ENCODE measurements around the gene DCAF11. TPM values are rescaled to one million over a fixed set of nuclear protein-coding genes. Genes with fewer than 3 reads are reported as not detected.

Gene DCAF11
- total RNA-seq, 2 experiments from 2014 or later, result 106 to 116 TPM

GRCh38 chr14:24117179-24117578 lies 2.6 kb downstream of the DCAF11 start:
- no peak overlapping the region for H3K4me3 Mint-ChIP-seq
- ChIA-PET POLR2A (no interaction called here), CTCF (interaction anchor here (0.6 to 2.4 kb wide), 6 partner anchors 8 to 44 kb away, joined by 3 to 12 read pairs (median 4); partner anchors contain the start of gene IRF9)
- H3K9me3 Mint-ChIP-seq, result no peaks in the 10 kb centered on the region
- DNase-seq, result no peak
- no peaks in the 10 kb centered on the region for H3K27me3 Mint-ChIP-seq
- peaks cover 62% of the 10 kb centered on the region for H3K36me3 Mint-ChIP-seq (ENCODE audit: low read depth)
- peaks cover 41% of the 10 kb centered on the region for H3K4me1 Mint-ChIP-seq
- H3K27ac Mint-ChIP-seq, result no peak overlapping the region

GRCh38 chr14:24119691-24120090 lies 5.1 kb downstream of the DCAF11 start:
- Mint-ChIP-seq H3K36me3 (ENCODE audit: low read depth) (peaks cover 73% of the 10 kb centered on the region), H3K4me1 (peaks cover 40% of the 10 kb centered on the region), H3K9me3 (no peaks in the 10 kb centered on the region), H3K27ac (no peak overlapping the region), H3K4me3 (no peak overlapping the region), H3K27me3 (no peaks in the 10 kb centered on the region)
- DNase-seq, result no peak
- CTCF ChIA-PET, result interaction anchor here (1.5 to 3.2 kb wide), 2 partner anchors 11 to 17 kb away, joined by 5 to 12 read pairs; partner anchors contain the start of gene PSME1
- POLR2A ChIA-PET, result no interaction called here

GRCh38 chr14:24121210-24121609 lies 6.6 kb downstream of the DCAF11 start:
- Mint-ChIP-seq H3K36me3 (ENCODE audit: low read depth) (peaks cover 63% of the 10 kb centered on the region), H3K9me3 (no peaks in the 10 kb centered on the region), H3K4me1 (peaks cover 29% of the 10 kb centered on the region), H3K4me3 (no peak overlapping the region), H3K27me3 (no peaks in the 10 kb centered on the region), H3K27ac (no peak overlapping the region)
- DNase-seq, result no peak
- ChIA-PET POLR2A (no interaction called here), CTCF (interaction anchor here (1.2 kb wide), 1 partner anchor 12 kb away, joined by 4 read pairs; no protein-coding TSS in a partner anchor)

DNA sequence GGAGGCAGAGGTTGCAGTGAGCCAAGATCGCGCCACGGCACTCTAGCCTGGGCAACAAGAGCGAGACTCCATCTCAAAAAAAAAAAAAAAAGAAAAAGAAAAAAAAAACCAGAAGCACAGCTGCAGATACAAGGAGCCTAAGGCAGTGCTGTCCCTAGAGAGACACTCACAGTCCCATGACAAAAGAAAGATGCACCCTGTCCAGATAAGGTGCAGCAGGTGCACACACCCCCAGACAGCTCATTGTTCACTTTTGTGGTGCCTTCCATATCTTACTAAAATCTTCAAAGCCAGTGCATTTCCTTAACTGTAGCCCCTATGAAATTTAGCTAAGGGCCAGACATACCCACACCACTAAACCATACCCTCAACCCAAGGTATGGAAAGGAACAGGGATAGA lies 7.8 kb downstream of the DCAF11 start:
- no peak for DNase-seq
- peaks cover 18% of the 10 kb centered on the region for H3K4me1 Mint-ChIP-seq
- peaks cover 54% of the 10 kb centered on the region for H3K36me3 Mint-ChIP-seq (ENCODE audit: low read depth)
- H3K27ac Mint-ChIP-seq, result no peak overlapping the region
- H3K27me3 Mint-ChIP-seq, result no peaks in the 10 kb centered on the region
- ChIA-PET POLR2A (interaction anchor here (0.6 kb wide), 1 partner anchor 18 kb away, joined by 3 read pairs; no protein-coding TSS in a partner anchor), CTCF (interaction anchor here (0.6 to 1.1 kb wide), 4 partner anchors 13 to 185 kb away, joined by 3 to 4 read pairs (median 4); partner anchors contain the start of gene PSME1)
- H3K9me3 Mint-ChIP-seq, result no peaks in the 10 kb centered on the region
- no peak overlapping the region for H3K4me3 Mint-ChIP-seq

GRCh38 chr14:24122898-24123297 lies 8.3 kb downstream of the DCAF11 start:
- POLR2A ChIA-PET, result interaction anchor here (0.6 kb wide), 1 partner anchor 19 kb away, joined by 3 read pairs; no protein-coding TSS in a partner anchor
- Mint-ChIP-seq H3K4me1 (peaks cover 15% of the 10 kb centered on the region), H3K9me3 (no peaks in the 10 kb centered on the region), H3K27me3 (no peaks in the 10 kb centered on the region), H3K36me3 (ENCODE audit: low read depth) (peaks cover 49% of the 10 kb centered on the region), H3K4me3 (no peak overlapping the region), H3K27ac (no peak overlapping the region)
- CTCF ChIA-PET, result no interaction called here
- no peak for DNase-seq

DNA sequence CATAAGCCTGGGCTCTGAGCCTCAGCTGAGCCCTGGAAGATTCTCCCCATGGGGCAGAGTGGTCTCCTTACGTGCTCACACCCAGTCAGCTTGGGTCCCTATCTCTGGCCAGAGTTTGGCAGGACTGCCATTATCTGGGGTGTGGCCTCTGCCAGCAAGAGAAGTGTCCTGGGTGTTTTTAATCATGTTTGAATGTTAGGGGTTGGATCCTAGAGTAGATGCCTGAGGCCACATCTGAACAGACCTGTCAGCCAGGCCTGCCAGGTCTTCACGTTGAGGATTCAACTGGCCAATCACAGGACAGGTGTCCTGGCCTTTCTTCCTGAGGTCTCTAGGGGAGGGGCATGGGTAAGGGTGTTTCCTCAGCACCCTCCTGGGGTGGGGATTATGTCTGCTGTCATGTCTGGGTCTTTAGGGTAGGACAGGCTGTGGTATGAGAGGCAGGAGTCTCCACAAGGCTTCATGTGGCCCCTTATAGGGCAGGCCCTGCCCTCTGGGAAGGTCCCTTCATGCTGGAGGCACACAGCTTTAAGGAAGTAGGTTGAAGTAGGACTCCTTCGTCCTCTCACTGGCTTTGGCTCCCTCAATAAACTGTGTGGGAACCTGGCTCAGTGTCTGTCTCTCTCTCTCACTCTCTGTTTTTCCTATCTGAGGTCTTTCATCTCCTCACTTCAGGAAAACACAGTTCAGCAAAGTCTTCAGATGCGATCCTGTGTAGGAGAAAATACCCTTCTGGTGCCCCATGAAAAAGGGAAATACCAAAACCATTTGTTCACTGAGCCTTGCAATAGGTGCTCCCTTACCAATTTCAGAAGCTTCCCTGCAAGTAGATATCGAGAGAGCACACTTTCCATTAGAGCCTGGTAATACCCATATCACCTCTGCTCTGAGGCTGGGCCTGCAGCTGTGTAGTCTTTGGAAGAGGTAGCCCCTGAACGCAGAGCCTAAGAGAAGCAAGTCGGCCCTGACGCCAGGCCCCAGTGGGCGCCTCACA lies 9.1 kb downstream of the DCAF11 start:
- no peak overlapping the region for H3K27ac Mint-ChIP-seq
- ChIA-PET POLR2A (no interaction called here), CTCF (interaction anchor here (0.6 to 2.3 kb wide), 2 partner anchors 14 to 70 kb away, joined by 3 to 7 read pairs; no protein-coding TSS in a partner anchor)
- H3K4me1 Mint-ChIP-seq, result peaks cover 9% of the 10 kb centered on the region
- peaks cover 41% of the 10 kb centered on the region for H3K36me3 Mint-ChIP-seq (ENCODE audit: low read depth)
- no peaks in the 10 kb centered on the region for H3K27me3 Mint-ChIP-seq
- no peaks in the 10 kb centered on the region for H3K9me3 Mint-ChIP-seq
- H3K4me3 Mint-ChIP-seq, result no peak overlapping the region
- no peak for DNase-seq

DNA sequence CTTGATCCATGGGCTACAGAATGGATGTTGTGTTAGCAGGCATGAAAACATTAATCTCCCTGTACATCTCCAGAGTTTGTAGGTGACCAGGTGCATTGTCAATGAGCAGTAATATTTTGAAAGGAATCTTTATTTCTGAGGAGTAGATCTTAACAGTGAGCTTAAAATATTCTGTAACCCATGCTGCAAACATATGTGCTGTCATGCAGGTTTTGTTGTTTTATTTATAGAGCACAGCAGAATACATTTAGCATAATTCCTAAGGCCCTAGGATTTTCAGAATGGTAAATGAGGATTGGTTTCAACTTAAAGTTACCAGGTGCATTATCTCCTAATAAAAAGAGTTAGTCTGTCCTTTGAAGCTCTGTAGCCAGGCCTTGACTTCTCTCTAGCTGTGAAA lies 12.4 kb downstream of the DCAF11 start:
- H3K27me3 Mint-ChIP-seq, result no peaks in the 10 kb centered on the region
- DNase-seq, result no peak
- no peaks in the 10 kb centered on the region for H3K9me3 Mint-ChIP-seq
- H3K4me1 Mint-ChIP-seq, result peaks cover 11% of the 10 kb centered on the region
- no peak overlapping the region for H3K4me3 Mint-ChIP-seq
- CTCF ChIA-PET, result interaction anchor here (0.8 to 2.0 kb wide), 4 partner anchors 10 to 12 kb away, joined by 3 to 10 read pairs (median 5); partner anchors contain the start of genes DCAF11 and NRL
- H3K36me3 Mint-ChIP-seq (ENCODE audit: low read depth), result peaks cover 14% of the 10 kb centered on the region
- peak overlapping the region; percentile 3 for H3K27ac Mint-ChIP-seq
- POLR2A ChIA-PET, result no interaction called here

DNA sequence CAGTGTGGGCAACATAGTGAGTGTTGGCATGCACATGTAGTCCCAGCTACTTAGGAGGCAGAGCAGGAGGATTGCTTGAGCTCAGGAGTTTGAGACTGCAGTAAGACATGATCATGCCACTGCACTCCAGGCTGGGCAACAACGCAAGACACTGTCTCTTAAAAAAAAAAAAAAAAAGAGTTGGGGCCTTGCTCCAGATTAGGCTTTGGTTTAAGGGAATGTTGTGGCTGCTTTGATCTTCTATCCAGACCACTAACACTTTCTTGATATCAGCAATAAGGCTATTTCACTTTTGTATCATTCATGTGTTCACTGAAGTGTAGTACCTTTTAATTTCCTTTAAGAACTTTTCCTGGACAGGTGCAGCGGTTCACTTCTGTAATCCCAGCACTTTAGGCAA lies 13.1 kb downstream of the DCAF11 start:
- Mint-ChIP-seq H3K4me3 (no peak overlapping the region), H3K4me1 (peaks cover 18% of the 10 kb centered on the region), H3K9me3 (no peaks in the 10 kb centered on the region), H3K27me3 (no peaks in the 10 kb centered on the region), H3K27ac (no peak overlapping the region), H3K36me3 (ENCODE audit: low read depth) (peaks cover 12% of the 10 kb centered on the region)
- no peak for DNase-seq
- CTCF ChIA-PET, result interaction anchor here (0.8 to 1.6 kb wide), 3 partner anchors 10 to 12 kb away, joined by 3 to 5 read pairs (median 5); no protein-coding TSS in a partner anchor
- POLR2A ChIA-PET, result no interaction called here

DNA sequence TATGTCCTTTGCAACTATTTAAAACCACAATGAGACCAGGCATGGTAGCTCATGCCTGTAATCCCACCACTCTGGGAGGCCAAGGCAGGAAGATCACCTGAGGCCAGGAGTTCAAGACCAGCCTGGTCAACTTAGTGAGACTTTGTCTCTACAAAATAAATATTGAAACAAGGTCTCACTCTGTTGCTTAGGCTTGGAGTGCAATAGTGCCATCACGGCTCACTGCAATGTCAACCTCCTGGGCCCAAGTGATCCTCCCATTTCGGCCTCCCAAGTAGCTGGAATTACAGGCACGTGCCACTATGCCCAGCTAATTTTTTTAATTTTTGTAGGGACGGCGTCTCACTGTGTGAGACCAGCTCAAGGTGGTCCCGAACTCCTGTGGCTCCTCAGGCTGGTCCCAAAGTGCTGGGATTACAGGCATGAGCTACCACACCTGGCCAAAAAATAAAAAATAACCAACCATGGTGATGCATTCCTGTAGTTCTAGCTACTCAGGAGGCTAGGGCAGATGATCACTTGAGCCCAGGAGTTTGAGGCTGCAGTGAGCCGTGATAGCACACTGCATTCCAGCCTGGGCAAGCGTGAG lies 14.9 kb downstream of the DCAF11 start:
- Mint-ChIP-seq H3K27ac (no peak overlapping the region), H3K9me3 (no peaks in the 10 kb centered on the region), H3K27me3 (no peaks in the 10 kb centered on the region), H3K36me3 (ENCODE audit: low read depth) (peaks cover 2% of the 10 kb centered on the region), H3K4me3 (no peak overlapping the region), H3K4me1 (peaks cover 23% of the 10 kb centered on the region)
- no peak for DNase-seq
- ChIA-PET CTCF (interaction anchor here (0.7 to 1.2 kb wide), 2 partner anchors 13 to 17 kb away, joined by 3 read pairs; partner anchors contain the start of gene PSME2), POLR2A (no interaction called here)

DNA sequence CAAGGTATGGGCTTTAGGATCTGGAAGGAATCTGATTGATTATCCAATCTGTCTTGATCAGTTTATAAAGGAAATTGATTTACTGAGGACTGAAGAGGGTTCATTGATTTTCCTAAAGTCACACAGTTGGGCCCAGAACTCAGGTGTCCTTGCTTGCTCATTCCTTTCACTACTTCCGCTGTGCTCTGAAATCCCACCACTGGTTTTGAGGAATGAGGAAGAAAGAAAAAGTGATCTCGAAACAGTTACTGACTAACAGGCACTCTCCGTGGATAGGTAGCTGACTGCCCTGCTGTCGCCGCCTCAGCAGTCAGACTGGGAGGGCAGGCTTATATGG lies 15.8 kb downstream of the DCAF11 start, which contains the start of gene FITM1:
TSS of gene FITM1 (plus strand) at position 280 of the 337 bp plus-strand sequence. CDS start 905 bp downstream, outside the sequence.
- Mint-ChIP-seq H3K9me3 (no peaks in the 10 kb centered on the region), H3K4me3 (no peak within 1 kb of the TSS), H3K27me3 (no peaks in the 10 kb centered on the region), H3K4me1 (peaks cover 27% of the 10 kb centered on the region), H3K27ac (no peak within 1 kb of the TSS), H3K36me3 (ENCODE audit: low read depth) (no peaks in the 10 kb centered on the region)
- CTCF ChIA-PET, result interaction anchor here (0.7 to 1.2 kb wide), 2 partner anchors 16 to 20 kb away, joined by 3 read pairs; partner anchors contain the start of gene PSME2
- POLR2A ChIA-PET, result no interaction called here
- no peak for DNase-seq

GRCh38 chr14:24130717-24131548 lies 16.4 kb downstream of the DCAF11 start:
- no peak overlapping the region for H3K27ac Mint-ChIP-seq
- CTCF ChIA-PET, result interaction anchor here (0.7 kb wide), 1 partner anchor 21 kb away, joined by 3 read pairs; no protein-coding TSS in a partner anchor

DNA sequence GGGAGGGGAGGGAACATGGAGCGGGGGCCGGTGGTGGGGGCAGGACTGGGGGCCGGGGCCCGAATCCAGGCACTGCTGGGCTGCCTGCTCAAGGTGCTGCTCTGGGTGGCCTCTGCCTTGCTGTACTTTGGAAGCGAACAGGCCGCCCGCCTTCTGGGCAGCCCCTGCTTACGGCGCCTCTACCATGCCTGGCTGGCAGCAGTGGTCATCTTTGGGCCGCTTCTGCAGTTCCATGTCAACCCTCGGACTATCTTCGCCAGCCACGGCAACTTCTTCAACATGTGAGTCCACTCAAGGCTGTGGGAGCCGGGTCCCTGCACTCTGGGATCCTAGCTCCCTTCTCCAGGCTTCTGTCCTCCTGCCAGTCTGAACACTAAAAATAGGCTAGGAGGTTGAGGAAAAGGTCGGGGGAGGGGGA lies 17.0 kb downstream of the DCAF11 start:
- H3K27me3 Mint-ChIP-seq, result no peaks in the 10 kb centered on the region
- H3K4me1 Mint-ChIP-seq, result peaks cover 29% of the 10 kb centered on the region
- no peaks in the 10 kb centered on the region for H3K9me3 Mint-ChIP-seq
- H3K27ac Mint-ChIP-seq, result peak overlapping the region; percentile 50
- no peak overlapping the region for H3K4me3 Mint-ChIP-seq
- H3K36me3 Mint-ChIP-seq (ENCODE audit: low read depth), result peaks cover 2% of the 10 kb centered on the region
- POLR2A ChIA-PET, result no interaction called here
- CTCF ChIA-PET, result interaction anchor here (0.8 to 1.2 kb wide), 4 partner anchors 15 to 41 kb away, joined by 3 to 4 read pairs (median 4); partner anchors contain the start of gene IRF9
- no peak for DNase-seq

More at GRCh38 chr14:24130717-24131548, 16.4 kb downstream of the DCAF11 start:
- Mint-ChIP-seq H3K4me1 (peaks cover 29% of the 10 kb centered on the region), H3K36me3 (ENCODE audit: low read depth) (no peaks in the 10 kb centered on the region), H3K4me3 (no peak overlapping the region), H3K9me3 (no peaks in the 10 kb centered on the region), H3K27me3 (no peaks in the 10 kb centered on the region)
- POLR2A ChIA-PET, result no interaction called here
- DNase-seq, result no peak
